RPMI7951 (cell line): Measurements from ENCODE around the gene PATJ. TPM values are rescaled to one million over a fixed set of nuclear protein-coding genes. Genes with fewer than 3 reads are reported as not detected.
"Not testable (repeated sequence)": the region's sequence is repeated elsewhere in the genome, so short reads cannot be mapped to it uniquely, and the experiment has no call there.

Experiments used
- DNase-seq: peaks from one replicate; pipeline ENCODE4 v3.0.0-alpha.2; 2012; ENCODE audit warnings: low read depth
- total RNA-seq: library from RNA; depleted of rRNA; stranded (reverse); fragments of >200 nt; shearing (Covaris generic); gene quantifications from 2 replicates; pipeline ENCODE4 v1.2.3, GENCODE V29; 2014; rRNA removed

The PATJ gene
- total RNA-seq, 1 experiment from 2014 or later = 6.1 TPM

GRCh38 chr1:62213075-62213914, 471.0 kb downstream of the PATJ start:
- DNase-seq = no peak

DNA sequence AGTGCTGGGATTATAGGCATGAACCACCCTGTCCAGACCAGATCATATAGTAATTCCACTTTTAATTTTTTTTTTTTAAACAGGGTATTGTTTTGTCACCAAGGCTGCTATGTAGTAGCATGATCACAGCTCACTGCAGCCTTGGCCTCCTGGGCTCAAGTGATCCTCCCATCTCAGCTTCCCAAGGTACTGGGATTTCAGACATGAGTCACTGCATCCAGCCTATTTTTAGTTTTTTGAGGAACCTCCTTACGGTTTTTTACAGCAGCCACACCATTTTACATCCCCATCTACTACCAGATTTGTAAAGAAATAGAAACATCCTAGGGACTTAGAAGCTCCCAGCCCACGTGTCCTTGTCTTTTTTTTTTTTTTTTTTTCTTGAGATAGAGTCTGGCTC, 476.3 kb downstream of the PATJ start:
- DNase-seq = peak; percentile 34

GRCh38 chr1:62220456-62220855, 478.2 kb downstream of the PATJ start:
- DNase-seq = not testable (repeated sequence)

DNA sequence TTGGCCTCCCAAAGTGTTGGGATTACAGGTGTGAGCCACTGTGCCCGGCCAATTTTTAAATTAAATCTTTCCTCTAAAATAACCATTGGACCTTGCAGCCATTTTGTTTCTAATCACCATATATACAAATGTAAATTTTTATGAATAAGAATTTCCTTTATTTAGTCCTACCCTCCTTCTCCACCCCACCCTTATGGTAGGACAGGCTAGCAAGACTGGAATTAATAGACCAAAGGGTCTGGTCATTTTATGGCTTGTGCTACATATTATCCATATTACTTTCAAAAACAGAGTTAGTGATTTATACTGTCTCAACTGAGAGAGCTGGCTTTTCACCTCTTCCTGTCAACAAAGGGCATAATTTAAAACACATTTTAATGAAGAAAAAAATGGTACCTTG, 478.9 kb downstream of the PATJ start:
- DNase-seq = no peak

DNA sequence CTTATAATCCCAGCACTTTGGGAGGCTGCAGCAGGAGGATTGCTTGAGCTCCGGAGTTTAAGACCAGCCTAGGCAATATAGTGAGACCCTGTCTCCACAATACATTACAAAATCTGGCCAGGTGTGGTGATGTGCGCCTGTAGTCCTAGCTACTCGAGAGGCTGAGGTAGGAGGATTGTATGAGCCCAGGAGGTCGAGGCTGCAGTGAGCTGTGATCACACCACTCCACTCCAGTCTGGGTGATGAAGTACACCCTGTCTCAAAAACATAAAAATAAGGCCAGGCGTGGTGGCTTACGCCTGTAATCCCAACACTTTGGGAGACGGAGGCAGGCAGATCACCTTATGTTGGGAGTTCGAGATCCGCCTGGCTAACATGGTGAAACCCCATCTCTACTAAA, 480.0 kb downstream of the PATJ start:
- no peak for DNase-seq

DNA sequence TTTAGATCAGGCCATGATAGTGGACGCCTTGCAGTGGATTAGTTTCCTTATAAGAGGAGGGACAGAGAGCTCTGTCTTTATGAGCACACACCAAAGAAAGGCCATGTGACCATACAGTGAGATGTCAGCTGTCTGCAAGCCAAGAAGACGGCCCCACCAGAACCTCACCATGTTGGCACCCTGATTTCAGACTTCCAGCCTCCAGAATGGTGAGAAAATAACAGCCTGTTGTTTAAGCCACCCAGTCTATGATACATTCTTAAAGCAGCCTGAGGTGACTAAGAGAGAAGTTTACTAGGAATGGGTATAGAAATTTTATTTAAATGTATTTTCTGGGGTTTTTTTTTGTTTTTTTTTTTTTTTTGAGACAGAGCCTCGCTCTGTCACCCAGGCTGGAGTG, 481.9 kb downstream of the PATJ start:
- DNase-seq = no peak

DNA sequence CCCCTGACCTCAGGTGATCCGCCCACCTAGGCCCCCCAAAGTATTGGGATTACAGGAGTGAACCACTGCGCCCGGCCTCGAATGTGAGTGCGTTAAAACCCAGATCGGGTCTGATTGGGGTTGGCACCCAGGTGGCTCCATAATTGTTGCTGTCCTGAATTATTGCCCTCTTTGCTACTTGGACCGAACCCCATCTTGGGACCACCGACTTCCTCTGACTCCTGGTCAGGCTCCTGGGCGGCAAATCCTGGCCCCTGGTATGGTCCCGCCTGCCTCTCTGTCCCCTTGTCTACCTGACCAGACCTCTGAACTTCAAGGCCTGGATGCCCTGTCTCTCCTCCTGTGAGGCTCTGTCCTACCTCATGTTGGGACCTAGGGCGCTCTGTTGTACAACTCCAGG, 485.2 kb downstream of the PATJ start:
- DNase-seq = no peak

Other genes with a start within 250 kb of the PATJ start
- 89.5 and 91.2 TPM in 2 replicates for gene TM2D1, start 17.3 kb upstream of the PATJ start, total RNA-seq